GM21825 (cell line): ENCODE measurements around the gene KPNB1.

Source experiments
- ATAC-seq: cut with Tn5 transposase; IDR thresholded peaks from one replicate; pipeline ENCODE4 v1.9.1; 2021; ENCODE audit warnings: mild to moderate bottlenecking, moderate library complexity; ENCODE audit not compliant: unreplicated experiment

Gene KPNB1

DNA sequence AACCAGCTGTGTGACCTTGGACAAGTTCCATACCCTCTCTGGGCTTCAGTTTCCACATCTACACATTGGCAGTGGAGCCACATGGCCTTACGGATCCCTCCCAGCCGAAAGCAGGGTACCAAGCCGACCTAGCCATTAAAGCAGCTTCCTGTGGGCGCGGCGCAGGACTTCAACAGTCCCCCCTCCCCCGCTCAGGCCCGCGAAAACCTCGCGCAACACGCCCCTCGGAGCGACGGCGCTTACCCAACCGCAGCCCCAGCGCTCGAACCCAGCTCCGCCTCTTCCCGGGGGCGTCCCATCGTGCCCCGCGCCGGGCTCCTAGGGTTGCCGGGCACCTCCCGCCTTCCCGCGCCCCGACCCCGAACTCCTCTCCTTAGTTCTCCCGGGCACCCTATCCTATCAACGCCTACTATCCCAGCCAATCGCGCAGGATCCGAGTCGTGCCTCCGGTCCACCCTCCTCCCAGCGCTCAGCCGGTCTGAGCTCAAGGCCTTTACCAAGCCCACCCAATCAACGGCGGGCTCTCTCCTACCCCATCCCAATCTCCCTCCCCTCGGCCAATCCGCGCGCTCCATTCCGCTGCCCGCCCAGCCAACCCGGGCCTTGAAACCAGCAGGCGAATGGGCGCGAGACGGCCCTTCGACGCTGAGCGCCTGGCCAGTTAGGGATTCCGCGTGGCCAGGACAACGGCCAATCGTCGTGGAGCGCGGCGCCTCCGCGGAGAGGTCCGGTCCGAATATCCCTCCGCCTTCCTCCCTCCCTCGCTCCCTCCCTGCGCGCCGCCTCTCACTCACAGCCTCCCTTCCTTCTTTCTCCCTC is at the start of gene KPNB1:
KPNB1 (plus strand) TSS at position 767 of the 819 bp plus-strand sequence. CDS start 326 bp downstream, outside the sequence.
- peak; percentile 71 for ATAC-seq

DNA sequence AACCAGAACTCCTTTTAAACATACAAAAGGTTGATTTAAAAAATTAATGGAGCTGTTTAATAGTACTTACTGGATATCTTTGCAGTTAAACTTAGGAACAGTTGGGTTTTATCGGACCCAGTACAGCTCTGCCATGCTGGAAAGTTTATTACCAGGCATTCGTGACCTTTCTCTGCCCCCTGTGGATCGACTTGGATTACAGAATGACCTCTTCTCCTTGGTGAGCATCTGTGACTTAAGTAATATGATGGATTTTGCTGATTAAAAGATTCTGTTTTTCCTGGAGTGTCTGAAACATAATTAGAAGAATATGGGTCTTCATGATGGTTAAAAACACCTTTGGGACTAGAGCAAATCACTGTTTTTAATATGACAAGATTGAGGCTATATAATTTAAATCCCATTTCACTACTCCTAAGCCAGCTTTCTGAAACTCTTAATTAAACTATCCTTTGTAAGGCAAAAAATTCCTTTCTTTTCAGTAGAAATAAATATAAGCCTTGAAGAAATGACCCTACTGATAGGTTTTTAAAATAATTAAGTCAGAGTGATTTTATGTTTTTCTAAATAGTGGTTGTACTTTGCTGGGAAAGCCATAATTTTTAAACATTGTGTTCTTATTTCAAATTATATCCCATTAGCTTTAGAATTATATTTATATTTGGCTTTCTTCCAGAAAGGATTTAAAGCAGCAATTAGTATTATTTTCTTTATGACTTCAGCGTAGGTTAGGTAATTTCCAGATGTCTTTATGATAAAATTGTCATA is 45.7 kb upstream of the KPNB1 start:
- ATAC-seq: no peak

DNA sequence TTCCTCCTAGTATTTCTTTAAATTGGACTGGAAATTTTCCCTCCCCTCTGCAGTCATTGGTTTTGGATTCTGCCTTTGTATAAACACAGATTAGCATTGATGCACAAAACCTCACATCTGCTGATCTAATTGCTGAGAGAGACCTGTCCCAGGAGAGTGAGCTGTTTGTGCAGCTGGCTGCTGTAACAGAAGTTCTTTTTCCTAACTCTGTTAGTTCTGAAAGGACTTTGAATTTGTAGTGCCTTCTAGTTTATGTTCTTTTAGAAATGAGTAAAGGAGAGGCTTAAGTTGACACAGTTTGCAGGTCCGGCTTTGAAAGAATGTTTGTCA is 45.2 kb upstream of the KPNB1 start:
- no peak for ATAC-seq

DNA sequence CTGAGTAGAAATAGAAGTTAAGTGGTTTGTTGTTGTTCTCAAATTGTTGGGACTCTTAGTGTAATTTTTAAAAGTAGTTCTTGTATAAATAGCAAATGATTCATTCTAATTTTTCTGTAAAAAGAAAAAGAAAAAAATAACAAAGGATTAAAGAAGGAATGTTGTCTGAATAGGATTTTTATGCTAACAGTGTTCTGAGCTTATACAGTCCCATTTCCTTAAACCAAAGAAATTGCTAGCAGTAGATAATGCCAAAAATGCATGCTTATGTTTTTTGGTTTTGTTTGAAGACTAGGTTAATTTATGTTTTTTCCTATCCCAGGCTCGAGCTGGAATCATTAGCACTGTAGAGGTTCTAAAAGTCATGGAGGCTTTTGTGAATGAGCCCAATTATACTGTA is 44.7 kb upstream of the KPNB1 start:
- ATAC-seq: no peak

DNA sequence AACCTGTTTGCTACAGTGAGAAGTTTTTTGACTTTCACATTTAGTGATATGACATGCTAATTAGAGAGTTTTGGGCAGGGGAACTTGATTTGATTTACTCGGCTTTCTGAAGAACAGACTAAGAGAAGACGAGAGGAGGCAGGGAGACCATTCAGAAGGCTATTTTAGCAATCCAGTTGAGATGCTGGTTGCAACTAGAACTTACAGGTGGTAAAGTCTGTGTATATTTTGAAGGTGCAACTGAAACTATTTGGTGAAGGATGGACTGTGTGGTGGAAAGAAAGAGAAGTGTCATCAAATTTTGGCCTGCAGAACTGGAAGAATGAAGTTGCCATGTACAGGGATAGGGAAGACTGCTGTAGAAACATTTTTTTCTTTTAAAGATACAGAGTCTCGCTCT is 42.2 kb upstream of the KPNB1 start:
- no peak for ATAC-seq

DNA sequence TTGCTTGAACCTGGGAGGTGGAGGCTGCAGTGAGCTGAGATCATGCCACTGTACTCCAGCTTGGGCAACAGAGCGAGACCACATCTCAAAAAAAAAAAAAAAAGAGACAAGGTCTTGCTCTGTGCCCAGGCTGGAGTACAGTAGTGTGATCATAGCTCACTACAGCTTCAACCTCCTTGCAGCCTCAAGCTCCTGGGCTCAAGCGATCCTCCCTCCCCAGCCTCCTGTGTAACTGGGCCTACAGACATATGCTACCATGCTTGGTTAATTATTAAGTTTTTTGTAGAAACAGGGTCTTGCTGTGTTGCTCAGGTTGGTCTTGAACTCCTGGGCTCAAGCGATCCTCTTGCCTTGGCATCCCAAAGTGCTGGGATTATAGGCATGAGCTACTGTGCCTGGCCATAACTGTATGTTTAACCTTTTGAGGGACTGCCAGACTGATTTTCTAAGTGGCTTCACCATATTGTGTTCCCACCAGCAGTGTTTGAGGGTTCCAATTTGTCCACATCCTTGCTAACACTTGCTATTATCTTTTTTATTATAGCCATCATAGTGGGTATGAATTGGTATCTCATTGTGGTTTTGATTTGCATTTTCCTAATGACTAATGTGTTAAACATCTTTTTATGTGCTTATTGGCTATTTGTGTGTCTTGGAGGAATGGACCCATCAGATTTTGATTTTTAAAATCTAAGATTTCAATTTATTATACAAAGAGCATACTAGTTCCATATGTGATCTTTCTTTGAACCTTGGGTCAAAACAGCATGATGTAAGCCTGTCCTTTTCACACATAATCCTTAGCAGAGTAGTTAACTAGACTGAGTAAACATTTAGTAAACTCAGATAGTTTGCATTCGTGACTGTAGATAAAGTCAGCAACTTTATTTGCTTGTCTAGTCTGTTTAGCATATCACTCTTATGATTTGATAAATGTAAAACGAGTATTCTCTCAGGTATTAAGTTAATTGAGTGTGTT is 38.1 kb upstream of the KPNB1 start:
- no peak for ATAC-seq

DNA sequence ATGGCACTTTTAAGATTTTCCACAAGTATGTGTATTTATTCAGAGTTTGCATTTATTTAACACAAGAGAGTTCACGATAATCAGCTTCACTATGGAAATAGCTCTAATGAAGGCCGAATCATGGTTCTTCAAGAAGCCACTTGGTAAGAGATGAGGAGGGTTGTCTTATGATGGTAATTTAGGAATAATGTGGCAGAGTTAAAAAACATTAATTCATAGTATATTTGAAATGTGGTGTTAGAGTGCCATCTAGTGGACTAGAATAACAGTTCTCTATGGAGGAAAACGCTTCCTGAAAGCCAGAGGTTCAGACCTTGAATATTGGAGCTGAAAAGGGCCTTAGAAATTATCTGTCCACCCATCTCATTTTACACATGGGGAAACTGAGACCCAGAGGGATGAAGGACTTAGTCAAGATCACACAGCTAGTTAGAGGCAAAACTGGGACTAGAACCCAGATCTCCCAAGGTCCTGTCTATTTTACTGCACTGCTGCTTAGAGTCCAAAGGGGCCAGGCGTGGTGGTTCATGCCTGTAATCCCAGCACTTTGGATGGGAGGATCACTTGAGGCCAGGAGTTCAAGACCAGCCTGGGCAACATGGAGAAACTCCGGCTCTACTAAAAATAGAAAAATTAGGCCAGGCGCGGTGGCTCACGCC is 33.8 kb upstream of the KPNB1 start:
- ATAC-seq: no peak

DNA sequence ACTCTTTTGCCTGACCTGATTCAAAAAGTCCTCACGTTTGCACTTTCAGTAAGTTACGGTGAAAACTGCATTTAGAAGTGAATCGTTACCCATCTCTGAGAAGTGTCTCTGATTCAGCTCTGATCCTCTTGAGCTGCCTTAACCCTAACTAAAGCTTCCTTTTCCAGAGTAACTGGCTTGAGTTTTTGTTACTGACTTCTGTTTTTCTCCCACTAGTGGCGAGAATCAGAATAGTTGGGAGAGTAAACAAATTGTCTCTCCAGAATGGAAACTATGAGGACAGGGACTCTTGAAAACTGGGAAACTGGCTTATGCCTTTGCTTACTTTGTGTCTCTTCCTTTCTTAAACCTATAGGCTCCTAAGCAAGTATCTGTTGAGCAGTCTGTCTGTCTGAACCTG is 31.3 kb upstream of the KPNB1 start:
- no peak for ATAC-seq

DNA sequence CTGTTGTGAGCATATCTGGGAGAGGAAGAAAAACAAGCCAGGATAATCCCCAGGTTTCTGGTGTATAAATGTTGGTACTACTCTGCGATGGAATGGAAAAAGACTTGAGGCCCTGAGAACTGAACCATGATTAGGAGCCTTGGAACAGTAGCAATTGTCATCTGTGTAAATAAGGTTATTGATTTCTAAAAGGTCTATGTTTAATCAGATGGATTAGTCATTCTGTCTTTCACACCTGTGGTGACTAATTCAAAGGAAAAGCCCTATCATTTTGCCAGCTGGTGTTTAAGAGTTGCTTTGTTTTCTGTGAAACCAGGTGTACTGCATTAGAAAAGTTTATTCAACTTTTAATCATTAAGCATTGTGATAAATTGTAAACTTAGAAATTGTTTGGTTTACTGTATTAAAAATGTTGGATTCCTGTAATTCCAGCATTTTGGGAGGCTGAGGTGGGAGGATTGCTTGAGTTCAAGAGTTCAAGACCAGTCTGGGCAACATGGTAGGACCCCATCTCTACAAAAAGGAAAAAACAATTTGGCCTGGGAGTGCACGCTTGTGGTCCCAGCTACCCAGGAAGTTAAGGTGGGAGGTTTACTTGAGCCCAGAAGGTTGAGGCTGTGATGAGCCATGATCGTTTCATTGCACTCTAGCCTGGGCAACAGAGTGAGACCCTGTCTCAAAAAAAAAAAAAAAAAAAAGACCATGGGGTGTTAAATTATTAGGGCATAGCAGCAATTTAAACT is 29.0 kb upstream of the KPNB1 start:
- ATAC-seq: no peak

DNA sequence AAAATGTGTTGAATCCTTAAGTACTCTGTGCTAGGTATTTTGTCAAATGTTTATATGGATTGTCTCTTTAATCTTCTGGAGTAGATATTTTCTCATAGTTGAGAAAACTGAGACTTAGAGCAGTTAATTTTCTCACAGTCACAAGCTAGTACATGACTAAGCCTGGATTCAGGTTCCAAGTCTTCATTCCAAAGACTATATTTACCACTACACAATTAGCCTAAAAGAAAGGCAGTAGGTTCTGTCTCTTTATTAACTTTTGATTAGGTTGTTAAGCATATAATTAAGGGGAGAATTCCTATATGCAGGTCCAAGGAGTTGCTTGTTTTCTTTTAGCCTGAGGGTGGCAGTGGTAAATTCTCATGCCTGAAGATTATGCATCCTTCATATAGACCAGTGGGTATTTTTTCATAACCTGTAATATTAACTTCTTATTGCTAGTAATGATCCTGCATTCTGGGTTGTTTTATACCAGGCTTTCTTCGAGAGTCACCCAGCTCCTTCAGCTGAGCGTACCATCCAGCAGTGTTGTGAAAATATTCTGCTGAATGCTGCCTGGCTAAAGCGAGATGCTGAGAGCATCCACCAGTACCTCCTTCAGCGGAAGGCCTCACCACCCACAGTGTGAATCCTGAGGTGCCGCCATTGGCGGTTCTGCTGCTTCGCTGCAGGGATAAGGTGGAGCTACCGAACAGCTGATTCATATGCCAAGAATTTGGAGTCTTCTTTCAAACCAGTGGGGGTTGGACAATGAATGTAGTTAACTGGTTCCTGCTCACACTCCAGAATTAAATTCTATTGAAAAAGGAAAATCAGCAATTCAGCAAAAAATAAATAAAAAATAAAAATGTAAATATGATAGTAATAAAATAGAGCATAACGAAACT is 28.2 kb upstream of the KPNB1 start:
- no peak for ATAC-seq

DNA sequence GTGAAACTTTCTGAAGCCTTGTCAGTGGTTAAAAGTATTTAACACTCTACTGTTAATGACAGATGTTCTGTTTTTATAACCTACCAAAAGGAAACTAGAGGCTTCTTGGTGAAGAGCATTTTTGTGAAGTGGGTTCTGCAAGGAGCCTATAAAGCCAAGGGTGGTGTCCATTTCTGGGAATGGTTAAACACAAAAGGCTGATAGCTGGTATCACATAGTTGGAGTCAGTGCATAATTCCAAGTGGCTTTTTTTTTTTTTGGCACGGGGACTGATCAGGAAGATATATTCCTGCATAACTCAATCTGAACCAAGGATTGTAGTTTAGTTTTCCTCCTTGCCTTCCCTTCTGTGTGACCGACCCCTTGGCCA is 27.6 kb upstream of the KPNB1 start:
- no peak for ATAC-seq

DNA sequence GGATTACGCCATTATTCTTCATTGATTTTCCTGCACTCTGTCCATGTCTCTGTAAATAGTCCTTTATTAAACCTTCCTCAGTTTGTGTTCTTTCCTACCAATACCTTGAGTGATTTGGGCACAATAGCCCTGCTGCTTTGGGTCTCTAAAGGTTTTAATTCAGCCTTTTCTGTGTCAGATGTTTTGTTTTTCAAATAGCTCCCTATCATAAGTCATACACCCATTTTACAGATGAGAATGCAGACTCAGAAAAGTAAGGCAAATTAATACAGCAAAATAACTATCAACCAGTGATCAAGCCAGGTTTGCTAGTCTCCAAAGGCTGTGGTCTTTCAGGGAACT is 25.0 kb upstream of the KPNB1 start:
- no peak for ATAC-seq

DNA sequence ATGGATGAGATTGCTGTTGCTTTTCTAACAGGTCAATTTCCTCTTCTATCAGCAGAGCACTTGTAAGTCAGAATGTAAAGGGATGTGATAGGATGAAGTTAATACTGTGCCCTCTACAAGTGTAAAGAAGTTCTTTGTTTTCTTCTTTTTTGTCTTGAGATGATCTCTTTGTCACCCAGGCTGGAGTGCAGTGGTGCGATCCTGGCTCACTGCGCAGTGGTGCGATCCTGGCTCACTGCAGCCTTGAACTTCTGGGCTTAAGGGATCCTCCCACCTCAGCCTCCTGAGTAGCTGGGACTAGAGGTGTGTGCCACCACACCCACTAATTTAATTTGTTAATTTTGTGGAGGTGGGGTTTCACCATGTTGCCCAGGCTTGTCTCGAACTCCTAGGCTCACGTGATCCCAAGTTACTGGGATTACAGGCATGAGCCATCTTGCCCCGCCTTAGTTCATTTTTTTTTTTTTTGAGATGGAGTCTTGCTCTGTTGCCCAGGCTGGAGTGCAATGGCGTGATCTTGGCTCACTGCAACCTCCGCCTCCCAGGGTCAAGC is 21.6 kb upstream of the KPNB1 start:
- ATAC-seq: no peak

DNA sequence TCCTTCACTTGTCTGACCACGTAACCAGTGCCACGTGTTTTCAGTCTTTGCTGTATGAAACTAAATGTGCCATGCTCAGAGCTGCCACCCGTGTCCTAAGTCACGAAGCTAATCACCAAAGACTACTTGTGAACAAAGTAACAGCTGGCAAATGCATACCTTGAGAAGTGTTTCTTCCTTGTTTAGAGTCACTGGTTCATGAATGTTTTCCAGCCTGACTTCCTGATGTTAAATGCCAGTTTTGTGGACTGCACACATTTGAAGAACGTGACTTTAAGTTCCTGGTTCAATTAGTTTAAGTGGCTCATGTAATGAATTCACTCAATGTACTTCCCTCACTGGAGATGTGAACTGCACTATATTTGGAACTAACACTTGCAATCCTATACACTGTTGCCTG is 19.9 kb upstream of the KPNB1 start:
- no peak for ATAC-seq

DNA sequence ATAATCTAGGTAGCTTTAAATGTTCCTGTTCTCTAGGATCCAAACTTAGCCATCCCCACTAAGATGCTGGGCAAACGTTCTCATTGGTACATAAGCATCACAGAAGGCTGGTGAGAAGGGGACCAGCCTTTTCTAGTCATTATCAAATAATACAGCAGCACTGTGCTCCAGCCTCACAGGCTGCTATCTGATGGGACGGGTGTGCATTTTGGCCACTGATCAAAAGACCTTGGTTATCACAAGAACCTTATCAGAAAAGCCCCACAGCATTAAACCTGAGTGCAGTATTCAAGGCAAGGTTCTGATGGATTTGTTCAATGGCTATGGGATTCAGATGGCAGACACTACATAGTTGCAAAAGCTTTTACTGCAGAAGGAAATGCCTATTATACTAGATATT is 19.1 kb upstream of the KPNB1 start:
- ATAC-seq: no peak

DNA sequence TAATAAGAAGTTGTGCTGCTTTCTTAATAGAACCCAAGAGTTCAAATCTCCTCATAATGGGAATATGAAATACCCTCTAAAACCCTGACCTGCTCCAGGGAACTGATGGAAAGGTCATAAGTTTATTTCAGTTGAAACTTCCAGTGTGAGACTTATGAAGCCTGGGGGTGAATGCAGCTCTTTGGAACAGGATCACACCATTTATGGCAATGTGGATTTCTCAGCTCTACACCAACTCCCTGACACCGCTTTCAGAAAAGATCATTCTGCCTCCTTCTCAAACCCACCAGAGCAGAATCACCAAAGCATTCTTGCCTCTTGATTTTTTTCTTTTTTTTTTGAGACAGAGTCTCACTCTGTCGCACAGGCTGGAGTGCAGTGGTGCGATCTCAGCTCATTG is 16.7 kb upstream of the KPNB1 start:
- ATAC-seq: no peak

DNA sequence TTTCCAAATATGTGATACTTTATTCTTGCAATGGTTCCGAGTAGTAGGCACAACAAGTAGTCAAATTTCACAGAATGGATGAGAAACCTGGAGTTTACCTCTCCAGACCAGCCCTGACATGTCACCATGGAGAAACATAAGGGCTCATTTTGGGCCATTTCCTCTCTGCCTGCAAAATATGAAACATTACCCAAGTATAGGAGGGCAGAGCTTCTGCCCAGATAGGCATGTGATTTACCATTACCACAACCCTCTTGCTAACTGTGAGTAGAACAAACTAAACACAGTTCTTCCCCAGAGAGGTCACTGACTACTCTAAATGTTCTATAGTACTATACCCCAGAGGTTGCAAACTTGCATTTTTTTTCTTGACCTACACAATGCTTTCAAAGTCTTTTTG is 15.7 kb upstream of the KPNB1 start:
- no peak for ATAC-seq

DNA sequence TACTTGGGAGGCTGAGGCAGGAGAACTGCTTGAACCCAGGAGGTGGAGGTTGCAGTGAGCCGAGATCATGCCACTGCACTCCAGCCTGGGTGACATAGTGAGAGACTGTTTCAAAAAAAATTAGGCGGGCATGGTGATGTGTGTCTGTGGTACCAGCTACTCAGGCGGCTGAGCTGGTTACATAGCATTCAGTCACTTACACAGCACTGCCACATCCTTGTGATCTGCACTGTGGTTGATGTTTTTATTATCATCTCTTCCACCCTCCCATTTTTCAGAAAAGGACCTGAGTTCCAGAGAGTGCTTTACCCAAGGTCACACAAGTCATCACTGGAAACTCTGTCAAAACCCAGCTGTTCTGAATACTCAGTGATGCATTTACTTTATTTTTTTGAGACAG is 14.8 kb upstream of the KPNB1 start:
- ATAC-seq: no peak

DNA sequence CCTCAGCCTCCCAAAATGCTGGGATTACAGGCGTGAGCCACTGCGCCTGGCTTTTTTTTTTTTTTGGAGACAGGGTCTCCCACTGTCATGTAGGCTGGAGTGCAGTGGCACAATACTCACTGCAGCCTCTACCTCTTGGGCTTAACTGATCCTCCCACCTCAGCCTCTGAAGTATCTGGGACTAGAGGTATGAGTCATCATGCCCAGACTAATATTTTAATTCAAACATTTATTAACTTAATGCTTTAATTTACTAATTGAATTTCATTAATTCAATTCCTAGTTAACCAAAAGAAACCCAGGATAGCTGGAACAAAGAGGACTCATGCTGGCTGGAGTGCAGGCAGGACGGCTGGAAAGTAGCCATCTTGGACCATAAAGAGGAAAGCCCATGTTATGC is 14.0 kb upstream of the KPNB1 start:
- no peak for ATAC-seq
